Measurements from ENCODE around the gene UGT1A3. TPM values are rescaled to one million over a fixed set of nuclear protein-coding genes. Genes with fewer than 3 reads are reported as not detected.
"Not testable (repeated sequence)": the region's sequence is repeated elsewhere in the genome, so short reads cannot be mapped to it uniquely, and the experiment has no call there.

UGT1A3 gene
- total and polyA plus RNA-seq, 8 donors, result 1.3 to 10.7 (median 7.8) TPM; not detected in 4

DNA sequence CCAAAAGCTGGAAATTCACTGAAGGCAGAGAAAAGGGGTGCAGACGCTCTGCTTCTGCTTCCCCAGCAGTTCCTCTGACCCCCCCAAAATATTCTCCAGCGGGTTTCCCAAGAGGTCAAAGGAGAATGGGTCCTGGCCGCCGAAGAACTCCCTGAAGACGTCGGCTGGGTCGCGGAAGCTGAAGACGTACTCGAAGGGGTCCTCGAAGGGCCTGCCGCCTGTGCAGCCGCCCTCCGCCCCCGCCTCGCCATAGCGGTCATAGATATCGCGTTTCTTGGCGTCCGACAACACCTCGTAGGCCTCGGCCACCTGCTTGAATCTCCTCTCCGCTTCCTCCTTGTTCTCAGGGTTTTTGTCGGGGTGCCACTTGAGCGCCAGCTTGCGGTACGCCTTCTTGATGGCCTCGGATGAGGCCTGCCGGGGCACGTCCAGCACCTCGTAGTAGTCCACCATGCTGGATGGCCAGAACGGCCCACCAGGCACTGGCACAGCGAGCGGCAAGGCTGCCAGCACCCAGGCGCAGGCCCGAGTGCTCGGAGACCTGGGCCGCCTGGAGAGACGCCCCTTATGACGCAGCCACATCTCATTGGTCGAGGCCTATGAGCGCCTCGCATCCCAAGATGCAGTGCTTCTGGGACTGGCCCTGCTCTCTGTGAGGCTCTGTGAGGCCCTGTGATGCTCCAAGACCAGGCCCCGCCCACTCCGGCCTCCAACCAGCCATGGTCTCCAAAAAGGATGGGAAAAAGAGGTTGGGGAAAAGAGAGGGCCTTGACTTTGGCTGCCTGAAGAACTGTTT is 14.8 kb downstream of the UGT1A3 start:
- Histone ChIP-seq H3K4me1 (peaks cover 0 to 3% (median 0%) of the 10 kb centered on the region in 4 donors), H3K27me3 (no peaks in the 10 kb centered on the region), H3K9me3 (no peaks in the 10 kb centered on the region), H3K4me3 (no peak overlapping the region), H3K27ac (no peak overlapping the region), H3K36me3 (no peaks in the 10 kb centered on the region)
- 93 to 97% (median 95%) methylated on average over 41 to 46 of the region's 46 CpGs for WGBS, 5 donors
- TF ChIP-seq, protein P1, sequence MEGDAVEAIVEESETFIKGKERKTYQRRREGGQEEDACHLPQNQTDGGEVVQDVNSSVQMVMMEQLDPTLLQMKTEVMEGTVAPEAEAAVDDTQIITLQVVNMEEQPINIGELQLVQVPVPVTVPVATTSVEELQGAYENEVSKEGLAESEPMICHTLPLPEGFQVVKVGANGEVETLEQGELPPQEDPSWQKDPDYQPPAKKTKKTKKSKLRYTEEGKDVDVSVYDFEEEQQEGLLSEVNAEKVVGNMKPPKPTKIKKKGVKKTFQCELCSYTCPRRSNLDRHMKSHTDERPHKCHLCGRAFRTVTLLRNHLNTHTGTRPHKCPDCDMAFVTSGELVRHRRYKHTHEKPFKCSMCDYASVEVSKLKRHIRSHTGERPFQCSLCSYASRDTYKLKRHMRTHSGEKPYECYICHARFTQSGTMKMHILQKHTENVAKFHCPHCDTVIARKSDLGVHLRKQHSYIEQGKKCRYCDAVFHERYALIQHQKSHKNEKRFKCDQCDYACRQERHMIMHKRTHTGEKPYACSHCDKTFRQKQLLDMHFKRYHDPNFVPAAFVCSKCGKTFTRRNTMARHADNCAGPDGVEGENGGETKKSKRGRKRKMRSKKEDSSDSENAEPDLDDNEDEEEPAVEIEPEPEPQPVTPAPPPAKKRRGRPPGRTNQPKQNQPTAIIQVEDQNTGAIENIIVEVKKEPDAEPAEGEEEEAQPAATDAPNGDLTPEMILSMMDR (IDR thresholded peaks at IDR 0.05), result no peak
- no peak for TF ChIP-seq POLR2AphosphoS5 (IDR thresholded peaks at IDR 0.05)
- TF ChIP-seq EP300 (IDR thresholded peaks at IDR 0.05), result no peak
- TF ChIP-seq POLR2A (IDR thresholded peaks at IDR 0.05), result no peak
- intact Hi-C loops (cut with DNase I; ENCODE audit: low total_unique reads), result no loop called here
- no peak for DNase-seq

DNA sequence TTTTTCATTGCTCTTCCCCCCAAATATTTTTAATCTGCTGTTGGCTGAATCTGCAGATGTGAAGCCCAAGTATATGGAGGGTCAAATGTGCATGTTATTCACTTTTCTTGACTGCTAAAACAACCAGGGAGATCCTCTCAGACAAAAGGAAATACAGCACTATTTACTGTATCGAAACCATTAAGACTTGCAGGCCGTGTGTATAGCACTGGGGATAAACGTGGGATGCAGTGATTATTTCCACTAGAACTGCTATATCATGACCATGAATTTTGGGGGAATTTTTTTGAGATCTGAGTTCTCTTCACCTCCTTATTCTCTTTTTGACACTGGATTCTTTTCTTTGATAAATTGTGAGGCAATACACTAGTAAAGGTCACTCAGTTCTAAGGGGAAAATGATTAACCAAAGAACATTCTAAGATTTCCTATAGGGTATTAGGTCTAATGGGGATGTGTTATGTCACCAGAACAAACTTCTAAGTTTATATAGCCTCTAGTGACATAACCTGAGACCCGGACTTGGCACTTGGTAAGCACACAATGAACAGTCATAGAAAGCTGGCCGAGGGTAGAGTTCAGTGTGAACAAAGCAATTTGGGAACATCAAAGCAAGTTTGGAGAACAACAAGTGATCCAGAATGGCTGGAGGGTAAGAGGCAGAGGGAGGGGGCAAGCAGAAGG is 16.4 kb downstream of the UGT1A3 start:
- H3K27me3 ChIP-seq, result no peaks in the 10 kb centered on the region
- H3K36me3 ChIP-seq, result no peaks in the 10 kb centered on the region
- peak in 1 of 2 donors; percentile 24 for DNase-seq
- 45 to 62% (median 51%) methylated on average over 5 of the region's 5 CpGs for WGBS, 5 donors
- intact Hi-C loops (cut with DNase I; ENCODE audit: low total_unique reads), result no loop called here
- peaks cover 0 to 4% (median 2%) of the 10 kb centered on the region in 4 donors for H3K9me3 ChIP-seq
- H3K27ac ChIP-seq, result no peak overlapping the region
- H3K4me1 ChIP-seq, result peaks cover 0 to 3% (median 0%) of the 10 kb centered on the region in 4 donors
- H3K4me3 ChIP-seq, result no peak overlapping the region
- TF ChIP-seq, protein P1 (IDR thresholded peaks at IDR 0.05), result no peak
- TF ChIP-seq POLR2A (IDR thresholded peaks at IDR 0.05) (no peak), EP300 (IDR thresholded peaks at IDR 0.05) (no peak), POLR2AphosphoS5 (IDR thresholded peaks at IDR 0.05) (no peak)

DNA sequence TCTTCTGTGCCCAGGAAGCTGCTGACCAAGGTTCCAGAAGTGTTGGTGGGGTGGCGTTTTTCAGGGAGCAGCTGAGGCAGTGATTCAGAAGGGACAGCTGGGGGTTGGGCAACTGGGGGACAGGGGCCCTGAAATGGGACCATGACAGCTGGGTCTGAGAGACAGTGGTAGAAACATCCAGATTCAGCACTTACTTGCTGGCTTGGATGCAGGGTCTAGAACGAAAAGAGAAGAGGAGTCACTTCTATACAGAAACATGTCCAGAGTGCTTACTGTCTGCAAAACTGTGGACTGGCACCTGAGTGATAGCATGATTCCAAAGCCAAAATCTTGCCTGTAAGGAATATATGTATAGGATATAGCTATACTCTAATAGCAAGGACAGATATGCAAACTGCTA is 17.0 kb downstream of the UGT1A3 start:
- H3K9me3 ChIP-seq; H3K4me1 ChIP-seq; H3K27ac ChIP-seq; H3K36me3 ChIP-seq; H3K27me3 ChIP-seq; H3K4me3 ChIP-seq; DNase-seq; intact Hi-C loops (cut with DNase I; ENCODE audit: low total_unique reads): not testable (repeated sequence)
- WGBS, 5 donors, result 80 to 93% (median 81%) methylated on average over 2 of the region's 2 CpGs

DNA sequence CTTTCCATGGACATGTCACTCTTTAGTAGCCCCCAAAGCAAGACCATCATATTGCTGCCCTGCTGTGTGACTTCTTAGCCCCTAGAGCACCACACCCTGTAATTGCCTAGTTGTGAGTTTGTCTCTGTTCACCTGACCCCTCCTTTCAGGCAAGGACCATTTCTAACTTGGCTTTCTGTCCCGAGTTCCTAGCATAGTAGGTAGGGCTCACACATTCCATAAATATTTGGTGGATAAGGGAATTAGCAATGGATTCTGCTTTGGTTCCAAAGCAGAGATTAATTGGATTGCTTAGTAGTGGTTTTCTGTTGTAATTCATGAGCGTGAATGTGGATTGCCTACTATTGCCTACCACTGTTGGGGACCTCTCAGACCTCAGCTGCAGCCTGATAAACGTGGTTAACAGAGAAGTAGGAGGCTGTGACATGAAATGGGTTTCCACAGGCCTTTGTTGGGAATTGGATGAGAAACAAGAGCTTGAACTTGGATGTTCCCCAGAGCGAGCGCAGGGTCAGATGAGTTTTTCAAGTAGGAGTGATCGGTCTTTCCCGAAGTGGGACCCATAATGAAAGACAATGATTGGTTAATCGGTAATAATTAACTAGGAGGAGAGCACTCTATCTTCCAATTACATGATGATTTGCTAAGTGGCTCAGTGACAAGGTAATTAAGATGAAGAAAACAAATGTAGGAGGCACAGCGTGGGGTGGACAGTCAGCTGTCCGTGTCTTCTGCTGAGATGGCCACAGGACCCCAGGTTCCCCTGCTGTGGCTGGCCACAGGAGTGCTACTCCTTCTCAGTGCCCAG is 17.8 kb downstream of the UGT1A3 start:
- no peak for TF ChIP-seq POLR2A (IDR thresholded peaks at IDR 0.05)
- TF ChIP-seq, protein P1 (IDR thresholded peaks at IDR 0.05), result no peak
- TF ChIP-seq EP300 (IDR thresholded peaks at IDR 0.05), result no peak
- TF ChIP-seq POLR2AphosphoS5 (IDR thresholded peaks at IDR 0.05), result no peak

More for the DNA sequence above, 17.8 kb downstream of the UGT1A3 start:
- WGBS, 5 donors, result 75 to 83% (median 78%) methylated on average over 10 of the region's 10 CpGs
- peaks cover 0 to 17% (median 12%) of the 10 kb centered on the region in 4 donors for H3K9me3 ChIP-seq
- no peaks in the 10 kb centered on the region for H3K36me3 ChIP-seq
- intact Hi-C loops (cut with DNase I; ENCODE audit: low total_unique reads), result no loop called here
- H3K4me1 ChIP-seq, result peaks cover 0 to 3% (median 0%) of the 10 kb centered on the region in 4 donors
- no peak for DNase-seq
- H3K27ac ChIP-seq, result no peak overlapping the region
- H3K4me3 ChIP-seq, result no peak overlapping the region
- no peaks in the 10 kb centered on the region for H3K27me3 ChIP-seq
